Endothelial cell of umbilical vein (primary cell): ENCODE results near the gene GPR176. TPM values are rescaled to one million over a fixed set of nuclear protein-coding genes. Genes with fewer than 3 reads are reported as not detected.

Experiments used
- BruUV-seq: library from RNA; stranded (reverse); fragments of 400-500 nt; replicated peaks from 2 replicates; lab custom pipeline; 2021; lab: Mats Ljungman, UMichigan
- CTCF ChIA-PET: fragments of 300-600, 350-600 bp; sonication (Branson Sonifier 250); formaldehyde crosslinking; loops from one replicate; lab custom pipeline; 2021; ENCODE audit warnings: antibody characterized with exemption, inconsistent platforms; lab: Charles Lee
- POLR2A ChIA-PET: fragments of 300-600, 350-600 bp; sonication (Branson Sonifier 250); formaldehyde crosslinking; loops from one replicate; lab custom pipeline; 2021; ENCODE audit warnings: antibody characterized with exemption, inconsistent platforms; lab: Charles Lee
- DNase-seq: peaks from one replicate; pipeline ENCODE4 v3.0.0-alpha.2; 2011; ENCODE audit warnings: low read depth, low spot score
- FAIRE-seq: peaks from 2 replicates; lab custom pipeline; 2011; peaks lifted over from hg19 to GRCh38; lab: Jason Lieb, UNC
- H2AFZ ChIP-seq: 2 replicates; pipeline ENCODE4 v1.6.0; 2012; ENCODE audit warnings: low read depth, low read length, control low read depth, inconsistent platforms
- H3K27ac ChIP-seq: 2 replicates; pipeline ENCODE4 v1.5.1; 2011; ENCODE audit warnings: low read depth, mild to moderate bottlenecking, control low read depth, low read length, moderate library complexity; ENCODE audit not compliant: insufficient read depth
- H3K27me3 ChIP-seq, 2 experiments: 2 replicates each; pipeline versions ENCODE4 v1.6.0 to v1.6.1; 2011; ENCODE audit warnings: low read length in 2 of 2, mixed read lengths in 1 of 2; ENCODE audit not compliant: control insufficient read depth in 2 of 2, insufficient read depth in 2 of 2
- H3K36me3 ChIP-seq, 2 experiments: 2 replicates in 1 of 2; 3 replicates in 1 of 2; pipeline ENCODE4 v1.5.1; 2011; ENCODE audit warnings: low read length in 2 of 2, mild to moderate bottlenecking in 1 of 2, moderate library complexity in 1 of 2; ENCODE audit not compliant: control insufficient read depth in 2 of 2, insufficient read depth in 2 of 2; ENCODE audit errors: extremely low read depth in 1 of 2
- H3K4me1 ChIP-seq: 3 replicates; pipeline ENCODE4 v1.5.1; 2011; ENCODE audit warnings: mild to moderate bottlenecking, low read length; ENCODE audit not compliant: control insufficient read depth, insufficient read depth; ENCODE audit errors: extremely low read depth
- H3K4me2 ChIP-seq: 2 replicates; pipeline ENCODE4 v1.6.1; 2011; ENCODE audit warnings: low read length, control low read depth, mixed read lengths; ENCODE audit not compliant: insufficient read depth
- H3K4me3 ChIP-seq, 3 experiments: fragments of 200-600 bp in 1 of 3; sonication (generic), shearing (Covaris generic) in 1 of 3; replicated peaks in 1 of 3; 2 replicates each; pipeline ENCODE4 v1.5.1; 2011 to 2016; ENCODE audit warnings: control low read depth in 3 of 3, low read length in 3 of 3, mild to moderate bottlenecking in 2 of 3, inconsistent platforms in 1 of 3, low read depth in 1 of 3, moderate library complexity in 1 of 3; ENCODE audit not compliant: insufficient read depth in 1 of 3
- H3K79me2 ChIP-seq: 2 replicates; pipeline ENCODE4 v1.6.0; 2012; ENCODE audit warnings: low read length, inconsistent platforms; ENCODE audit not compliant: control insufficient read depth, insufficient read depth
- H3K9ac ChIP-seq: replicated peaks from 2 replicates; pipeline ENCODE3; 2011; ENCODE audit warnings: low read length, control low read depth; ENCODE audit not compliant: insufficient read depth; ENCODE audit errors: extremely low read depth
- H3K9me1 ChIP-seq: replicated peaks from 3 replicates; pipeline ENCODE4 v1.6.0; 2011; ENCODE audit warnings: mild to moderate bottlenecking, low read length; ENCODE audit not compliant: control insufficient read depth, insufficient read depth; ENCODE audit errors: extremely low read depth
- H3K9me3 ChIP-seq: replicated peaks from 2 replicates; pipeline ENCODE4 v1.5.1; 2012; ENCODE audit warnings: low read length, inconsistent platforms; ENCODE audit not compliant: control insufficient read depth, insufficient read depth
- H4K20me1 ChIP-seq: replicated peaks from 2 replicates; pipeline ENCODE3; 2011; ENCODE audit warnings: mild to moderate bottlenecking, low read length; ENCODE audit not compliant: control insufficient read depth, insufficient read depth; ENCODE audit errors: extremely low read depth
- CTCF ChIP-seq, 2 donors: IDR thresholded peaks; 1 replicate in 1 of 2; 2 replicates in 1 of 2; pipeline ENCODE4 v1.5.1; 2011; ENCODE audit warnings: low read length in 2 of 2, mild to moderate bottlenecking in 2 of 2, moderate library complexity in 2 of 2, control low read depth in 1 of 2, inconsistent platforms in 1 of 2, low read depth in 1 of 2; ENCODE audit not compliant: insufficient read depth in 1 of 2; ENCODE audit errors: extremely low read depth in 1 of 2
- EZH2 ChIP-seq: IDR thresholded peaks from 2 replicates; pipeline ENCODE4 v1.6.1; 2012; ENCODE audit warnings: borderline replicate concordance, low read depth, mild to moderate bottlenecking, moderate library complexity, low read length, inconsistent platforms; ENCODE audit not compliant: severe bottlenecking
- FOS ChIP-seq: IDR thresholded peaks from 2 replicates; pipeline ENCODE4 v1.6.1; 2011; ENCODE audit warnings: mild to moderate bottlenecking, low read length, moderate library complexity, borderline replicate concordance; ENCODE audit not compliant: insufficient read depth
- GATA2 ChIP-seq: IDR thresholded peaks from 2 replicates; pipeline ENCODE4 v1.7.0; 2011; ENCODE audit warnings: low read depth, mild to moderate bottlenecking, moderate library complexity, mixed read lengths, low read length; ENCODE audit not compliant: insufficient read length, insufficient read depth
- JUN ChIP-seq: IDR thresholded peaks from 2 replicates; pipeline ENCODE4 v1.6.1; 2011; ENCODE audit warnings: borderline replicate concordance, low read depth; ENCODE audit not compliant: insufficient read length, insufficient read depth
- MAX ChIP-seq: IDR thresholded peaks from 2 replicates; pipeline ENCODE4 v1.6.1; 2011; ENCODE audit not compliant: insufficient read depth, insufficient read length
- MYC ChIP-seq: IDR thresholded peaks from one replicate; pipeline ENCODE4 v1.6.1; 2011; ENCODE audit warnings: mild to moderate bottlenecking, low read depth, low read length
- POLR2A ChIP-seq: IDR thresholded peaks from 2 replicates; pipeline ENCODE4 v1.6.1; 2012; ENCODE audit warnings: low read depth, mild to moderate bottlenecking, control low read depth, low read length
- POLR2AphosphoS5 ChIP-seq: IDR thresholded peaks from 2 replicates; pipeline ENCODE4 v1.6.1; 2012; ENCODE audit warnings: low read depth, mild to moderate bottlenecking, control low read depth, low read length, moderate library complexity; ENCODE audit not compliant: insufficient read depth
- dilution Hi-C: fragments of 300-500 bp; cut with MboI; formaldehyde crosslinking; loops from one replicate; pipeline ENCODE4 v1.15.0; 2019; ENCODE audit warnings: low sequenced_read_pairs; ENCODE audit not compliant: extremely low pct_ligation_motif_present
- intact Hi-C: fragments of 100-400 bp; cut with micrococcal nuclease; formaldehyde crosslinking; loops from one replicate; pipeline ENCODE4 v1.10.0; 2022
- polyA plus RNA-seq, 4 experiments: library from polyadenylated mRNA; depleted of rRNA in 3 of 4; stranded (reverse) in 3 of 4; unstranded in 1 of 4; fragments of >200 nt; gene quantifications; 2 replicates each; pipeline versions ENCODE4 v1.2.1 to v1.2.3, GENCODE V29; 2011 to 2012; ENCODE audit warnings: missing spikeins in 1 of 4
- total RNA-seq: library from RNA; stranded (reverse); gene quantifications from 2 replicates; pipeline ENCODE4 v1.2.3, GENCODE V29; 2021

GPR176 gene
- total and polyA plus RNA-seq, 2 donors (not counting 3 experiments of a cell fraction or from before 2014, with no cell fraction given) = 35.3 to 68.7 TPM

GRCh38 chr15:39963786-39964185 lies 43.7 kb upstream of the GPR176 start:
- no peak for DNase-seq
- CTCF ChIA-PET = interaction anchor here (0.9 to 1.1 kb wide), 2 partner anchors 16 to 26 kb away, joined by 3 read pairs; no protein-coding TSS in a partner anchor

GRCh38 chr15:39961051-39961450 lies 41.0 kb upstream of the GPR176 start:
- CTCF ChIA-PET = interaction anchor here (0.8 to 2.4 kb wide), 2 partner anchors 16 to 19 kb away, joined by 3 to 9 read pairs; no protein-coding TSS in a partner anchor

More at GRCh38 chr15:39963786-39964185, 43.7 kb upstream of the GPR176 start:
- dilution Hi-C loops = no loop called here
- Histone ChIP-seq H3K4me1 (no peaks in the 10 kb centered on the region), H4K20me1 (no peaks in the 10 kb centered on the region), H2AFZ (no peak overlapping the region), H3K4me3 (no peak overlapping the region), H3K36me3 (peaks cover 12 to 28% of the 10 kb centered on the region in 2 experiments), H3K79me2 (peaks cover 3% of the 10 kb centered on the region), H3K9me1 (no peaks in the 10 kb centered on the region), H3K9me3 (no peaks in the 10 kb centered on the region), H3K27me3 (no peaks in the 10 kb centered on the region), H3K9ac (no peak overlapping the region), H3K4me2 (no peak overlapping the region), H3K27ac (no peak overlapping the region)
- TF ChIP-seq POLR2AphosphoS5 = no peak
- TF ChIP-seq MYC = no peak
- TF ChIP-seq FOS = no peak
- no peak for TF ChIP-seq GATA2
- no peak for TF ChIP-seq JUN
- no peak for TF ChIP-seq EZH2
- TF ChIP-seq POLR2A = no peak
- no TSS peak for BruUV-seq
- POLR2A ChIA-PET = no interaction called here
- FAIRE-seq = no peak
- intact Hi-C loops = no loop called here

More at GRCh38 chr15:39961051-39961450, 41.0 kb upstream of the GPR176 start:
- no peak overlapping the region for H3K4me2 ChIP-seq
- H4K20me1 ChIP-seq = no peaks in the 10 kb centered on the region
- POLR2A ChIA-PET = no interaction called here
- no peaks in the 10 kb centered on the region for H3K9me1 ChIP-seq
- H3K4me3 ChIP-seq = no peak overlapping the region
- no TSS peak for BruUV-seq
- no peaks in the 10 kb centered on the region for H3K27me3 ChIP-seq
- H3K36me3 ChIP-seq = peaks cover 19 to 26% of the 10 kb centered on the region in 2 experiments
- no peaks in the 10 kb centered on the region for H3K79me2 ChIP-seq
- H3K27ac ChIP-seq = no peak overlapping the region
- FAIRE-seq = no peak
- no peaks in the 10 kb centered on the region for H3K9me3 ChIP-seq
- no peak overlapping the region for H3K9ac ChIP-seq
- no peak overlapping the region for H2AFZ ChIP-seq
- dilution Hi-C loops (no loop called here), intact Hi-C loops (no loop called here)
- no peaks in the 10 kb centered on the region for H3K4me1 ChIP-seq
- DNase-seq = no peak
- no peak for TF ChIP-seq MYC
- TF ChIP-seq JUN = no peak
- TF ChIP-seq POLR2A = no peak
- TF ChIP-seq CTCF (IDR thresholded peaks at IDR 0.05; ENCODE audit: extremely low read depth in 1 of 2, insufficient read depth in 1 of 2, low read depth in 1 of 2, low read length in 2 of 2) = no peak
- no peak for TF ChIP-seq MAX
- TF ChIP-seq EZH2 = no peak
- no peak for TF ChIP-seq GATA2
- TF ChIP-seq POLR2AphosphoS5 = no peak
- TF ChIP-seq FOS = no peak
